Right atrium auricular region (tissue), 2 donors: ENCODE data around the gene PCDHGB5. TPM values are rescaled to one million over a fixed set of nuclear protein-coding genes. Genes with fewer than 3 reads are reported as not detected.
A peak's percentile ranks its signal among the peaks of the same experiment; 100 is the strongest.
"Not testable (repeated sequence)": the region's sequence is repeated elsewhere in the genome, so short reads cannot be mapped to it uniquely, and the experiment has no call there.

Experiments used
- DNase-seq: peaks from one replicate; pipeline ENCODE4 v3.0.0-alpha.2; 2019; ENCODE audit warnings: low spot score
- H3K27ac ChIP-seq, 2 donors: fragments of 200-600 bp; sonication (generic); 1 replicate in 1 of 2; 2 replicates in 1 of 2; pipeline ENCODE4 v1.5.1; 2016 to 2019
- H3K27me3 ChIP-seq, 2 donors: fragments of 200-600 bp; sonication (generic); one replicate each; pipeline versions ENCODE4 v1.5.1 to v1.6.0; 2017 to 2019
- H3K36me3 ChIP-seq: fragments of 200-600 bp; sonication (generic); one replicate; pipeline ENCODE4 v1.5.1; 2016
- H3K4me1 ChIP-seq, 2 donors: fragments of 200-600 bp; sonication (generic); one replicate each; pipeline versions ENCODE4 v1.5.1 to v1.6.0; 2017 to 2019
- H3K4me3 ChIP-seq, 2 donors: fragments of 200-600 bp; sonication (generic); 1 replicate in 1 of 2; 2 replicates in 1 of 2; pipeline ENCODE4 v1.5.1; 2017 to 2019; ENCODE audit warnings: mild to moderate bottlenecking in 1 of 2, moderate library complexity in 1 of 2
- H3K9me3 ChIP-seq, 2 donors: fragments of 200-600 bp; sonication (generic); one replicate each; pipeline ENCODE4 v1.5.1; 2019
- CTCF ChIP-seq, 2 donors: fragments of 200-600 bp; sonication (generic); IDR thresholded peaks; one replicate each; pipeline ENCODE4 v1.5.1; 2019; ENCODE audit warnings: antibody characterized with exemption in 2 of 2
- total RNA-seq, 2 donors: library from RNA; depleted of rRNA; stranded (reverse); fragments of >200 nt; gene quantifications; one replicate each; pipeline ENCODE4 v1.1.0, GENCODE V29; 2016

The PCDHGB5 gene
- total RNA-seq, 2 donors from 2014 or later = 9.7 TPM

DNA sequence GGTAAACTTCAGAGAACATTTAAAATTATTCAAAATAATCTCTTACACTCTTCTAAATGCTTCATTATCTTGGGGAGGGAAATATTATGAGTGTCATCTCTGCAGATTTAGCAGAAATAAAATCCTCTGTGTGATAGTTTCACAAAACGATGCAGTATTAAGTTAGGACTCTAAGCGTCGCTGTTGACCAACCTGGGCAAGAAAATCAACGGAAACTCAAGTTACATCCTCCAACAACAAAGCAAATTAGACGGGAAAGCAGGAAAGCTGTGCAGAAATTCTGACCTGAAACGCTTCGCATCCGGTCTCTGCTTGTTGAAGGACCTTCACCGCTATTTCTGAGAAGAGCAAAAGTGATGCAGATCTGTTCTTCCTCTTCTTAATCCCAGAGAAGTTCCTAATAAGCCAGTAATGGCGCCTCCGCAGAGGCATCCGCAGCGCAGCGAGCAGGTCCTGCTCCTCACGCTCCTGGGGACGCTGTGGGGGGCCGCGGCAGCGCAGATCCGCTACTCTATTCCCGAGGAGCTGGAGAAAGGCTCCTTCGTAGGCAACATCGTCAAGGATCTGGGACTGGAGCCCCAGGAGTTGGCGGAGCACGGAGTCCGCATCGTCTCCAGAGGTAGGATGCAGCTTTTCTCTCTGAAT is 24.0 kb upstream of the PCDHGB5 start, which contains the start of gene PCDHGA6:
PCDHGA6 (plus strand) TSS at position 219 of the 645 bp plus-strand sequence; CDS start at position 412, 193 bp downstream.
- H3K4me3 ChIP-seq = peak within 1 kb of the TSS; percentile 10 to 35
- H3K27ac ChIP-seq = no peak within 1 kb of the TSS
- no peaks in the 10 kb centered on the region for H3K36me3 ChIP-seq
- DNase-seq = no peak
- TF ChIP-seq CTCF (IDR thresholded peaks at IDR 0.05) = peak in 1 of 2 donors; percentile 62
- peaks cover 15 to 92% of the 10 kb centered on the region in 2 donors for H3K9me3 ChIP-seq
- no peaks in the 10 kb centered on the region for H3K27me3 ChIP-seq
- H3K4me1 ChIP-seq = no peaks in the 10 kb centered on the region

- Histone ChIP-seq H3K4me1 (no peaks in the 10 kb centered on the region), H3K27ac (no peak overlapping the region), H3K27me3 (no peaks in the 10 kb centered on the region), H3K9me3 (peaks cover 15 to 93% of the 10 kb centered on the region in 2 donors), H3K36me3 (no peaks in the 10 kb centered on the region), H3K4me3 (no peak overlapping the region)
- DNase-seq = no peak
- no peak for TF ChIP-seq CTCF (IDR thresholded peaks at IDR 0.05)
Measured at GRCh38 chr5:141374627-141375026, 23.1 kb upstream of the PCDHGB5 start.

GRCh38 chr5:141375444-141376155 is 22.1 kb upstream of the PCDHGB5 start:
- not testable (repeated sequence) for H3K4me1 ChIP-seq, H3K27ac ChIP-seq, H3K36me3 ChIP-seq, H3K27me3 ChIP-seq, DNase-seq, H3K4me3 ChIP-seq
- H3K9me3 ChIP-seq = peaks cover 15 to 92% of the 10 kb centered on the region in 2 donors

DNA sequence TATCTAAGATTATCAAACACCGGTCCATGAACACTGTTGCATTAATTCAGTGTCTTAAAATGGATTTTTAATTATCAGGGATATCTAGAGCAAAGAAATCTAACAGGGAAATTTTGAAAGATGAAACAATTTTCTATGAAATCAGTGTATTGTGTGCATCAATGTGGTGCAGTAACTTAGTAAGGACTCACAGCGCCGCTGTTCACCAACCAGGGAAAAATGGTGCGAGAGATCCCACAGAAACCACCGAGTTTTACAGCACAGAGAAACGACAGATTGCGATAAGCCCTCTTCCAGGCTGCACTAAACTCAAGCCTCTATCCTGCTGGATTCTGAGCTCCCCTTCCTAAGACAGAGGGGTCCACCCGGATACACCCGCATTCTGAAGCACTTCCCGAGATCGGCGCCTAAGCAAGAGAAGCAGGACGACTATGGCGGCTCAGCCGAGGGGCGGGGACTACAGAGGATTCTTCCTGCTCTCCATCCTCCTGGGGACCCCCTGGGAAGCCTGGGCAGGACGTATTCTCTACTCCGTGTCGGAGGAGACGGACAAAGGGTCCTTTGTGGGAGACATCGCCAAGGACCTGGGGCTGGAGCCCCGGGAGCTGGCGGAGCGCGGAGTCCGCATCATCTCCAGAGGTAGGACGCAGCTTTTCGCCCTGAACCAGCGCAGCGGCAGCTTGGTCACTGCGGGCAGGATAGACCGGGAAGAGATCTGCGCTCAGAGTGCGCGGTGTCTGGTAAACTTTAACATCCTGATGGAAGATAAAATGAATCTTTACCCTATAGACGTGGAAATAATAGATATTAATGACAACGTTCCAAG is 15.1 kb upstream of the PCDHGB5 start, which contains the start of gene PCDHGA7:
PCDHGA7 (plus strand) TSS at position 274 of the 826 bp plus-strand sequence; CDS start at position 432, 158 bp downstream.
- peak in 1 of 2 donors; percentile 51 for TF ChIP-seq CTCF (IDR thresholded peaks at IDR 0.05)

GRCh38 chr5:141383345-141383744 is 14.4 kb upstream of the PCDHGB5 start:
- DNase-seq = no peak
- TF ChIP-seq CTCF (IDR thresholded peaks at IDR 0.05) = no peak
- Histone ChIP-seq H3K27me3 (no peaks in the 10 kb centered on the region), H3K4me3 (peak overlapping the region in 1 of 2 donors; percentile 43), H3K36me3 (peaks cover 4% of the 10 kb centered on the region), H3K9me3 (peaks cover 0 to 91% of the 10 kb centered on the region in 2 donors), H3K27ac (no peak overlapping the region), H3K4me1 (peaks cover 0 to 4% of the 10 kb centered on the region in 2 donors)

More for the DNA sequence above, 15.1 kb upstream of the PCDHGB5 start, which contains the start of gene PCDHGA7:
- H3K27me3 ChIP-seq = no peaks in the 10 kb centered on the region
- peaks cover 4% of the 10 kb centered on the region for H3K36me3 ChIP-seq
- H3K4me3 ChIP-seq = peak within 1 kb of the TSS; percentile 35 to 43
- H3K27ac ChIP-seq = no peak within 1 kb of the TSS
- peaks cover 0 to 4% of the 10 kb centered on the region in 2 donors for H3K4me1 ChIP-seq
- peaks cover 0 to 95% of the 10 kb centered on the region in 2 donors for H3K9me3 ChIP-seq
- no peak for DNase-seq
